GM18951 (cell line): ENCODE results near the gene KLHL22.
"Not testable (repeated sequence)": the region's sequence is repeated elsewhere in the genome, so short reads cannot be mapped to it uniquely, and the experiment has no call there.

ENCODE experiments used
- POLR2A ChIP-seq: IDR thresholded peaks from 4 replicates; pipeline ENCODE4 v1.6.1; 2011; ENCODE audit warnings: mild to moderate bottlenecking; ENCODE audit not compliant: insufficient read length, insufficient read depth; ENCODE audit errors: extremely low read depth
- in situ Hi-C: fragments of 300-500 bp; cut with MboI; formaldehyde crosslinking; loops from one replicate; pipeline ENCODE4 v1.12.0; 2022; ENCODE audit warnings: low sequenced_read_pairs, mixed read lengths, inconsistent platforms; ENCODE audit not compliant: unreplicated experiment

KLHL22 gene

DNA sequence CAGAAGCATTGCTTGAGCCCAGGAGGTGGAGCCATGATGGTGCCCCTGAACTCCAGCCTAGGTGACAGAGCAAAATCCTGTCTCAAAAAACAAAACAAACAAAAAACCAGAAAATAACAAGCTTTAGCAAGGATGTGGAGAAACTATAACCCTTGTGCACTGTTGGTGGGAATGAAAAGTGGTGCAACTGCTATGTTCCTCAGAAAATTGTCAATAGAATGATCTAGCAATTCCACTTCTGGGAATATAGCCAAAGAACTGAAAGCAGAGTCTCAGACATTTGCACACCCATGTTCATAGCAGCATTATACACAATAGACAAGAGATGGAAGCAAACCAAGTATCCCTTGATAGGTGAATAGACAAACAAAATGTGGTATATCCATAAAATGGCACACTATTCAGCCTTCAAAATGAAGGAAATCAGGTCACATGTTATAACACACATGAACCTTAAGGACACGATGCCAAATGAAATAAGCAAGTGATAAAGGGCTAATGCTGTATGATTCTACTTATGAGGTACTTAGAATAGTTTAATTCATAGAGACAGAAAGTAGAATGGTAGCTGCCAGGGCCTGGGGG is 15.9 kb downstream of the KLHL22 start:
- no peak for TF ChIP-seq POLR2A
- in situ Hi-C loops: no loop called here

DNA sequence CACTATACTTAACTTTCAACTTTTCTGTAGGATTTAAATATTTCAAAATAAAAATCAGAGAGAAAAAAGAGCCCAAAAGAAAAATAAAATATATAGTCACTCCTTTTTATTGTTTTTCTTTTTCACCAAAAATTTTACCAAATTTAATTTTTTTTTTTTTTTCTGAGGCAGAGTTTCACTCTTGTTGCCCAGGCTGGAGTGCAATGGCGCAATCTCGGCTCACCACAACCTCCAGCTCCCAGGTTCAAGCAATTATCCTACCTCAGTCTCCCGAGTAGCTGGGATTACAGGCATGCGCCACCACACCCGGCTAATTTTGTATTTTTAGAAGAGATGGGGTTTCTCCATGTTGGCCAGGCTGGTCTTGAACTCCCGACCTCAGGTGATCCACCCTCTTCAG is 17.5 kb downstream of the KLHL22 start:
- in situ Hi-C loops: not testable (repeated sequence)

GRCh38 chr22:20475569-20475968 is 20.0 kb downstream of the KLHL22 start:
- in situ Hi-C loops: not testable (repeated sequence)

DNA sequence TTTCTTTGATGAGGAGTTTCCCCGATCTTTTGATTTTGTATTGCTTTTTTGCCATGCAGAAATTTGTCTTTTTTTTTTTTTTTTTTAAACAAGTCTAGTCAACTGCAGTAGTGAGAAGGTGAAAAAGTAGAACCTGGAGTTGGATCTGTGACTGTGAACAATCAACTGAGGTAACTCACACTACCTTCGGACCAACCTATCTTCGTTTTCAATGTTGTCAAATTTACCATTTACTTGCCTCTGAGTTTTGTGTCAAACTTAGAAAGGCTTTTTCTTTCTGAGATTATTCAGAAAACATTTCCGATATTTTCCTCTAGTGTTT is 20.5 kb downstream of the KLHL22 start:
- no peak for TF ChIP-seq POLR2A
- in situ Hi-C loops: no loop called here

GRCh38 chr22:20472629-20473442 is 22.8 kb downstream of the KLHL22 start:
- in situ Hi-C loops: no loop called here
- no peak for TF ChIP-seq POLR2A

GRCh38 chr22:20471126-20471833 is 24.3 kb downstream of the KLHL22 start:
- no peak for TF ChIP-seq POLR2A
- in situ Hi-C loops: no loop called here

DNA sequence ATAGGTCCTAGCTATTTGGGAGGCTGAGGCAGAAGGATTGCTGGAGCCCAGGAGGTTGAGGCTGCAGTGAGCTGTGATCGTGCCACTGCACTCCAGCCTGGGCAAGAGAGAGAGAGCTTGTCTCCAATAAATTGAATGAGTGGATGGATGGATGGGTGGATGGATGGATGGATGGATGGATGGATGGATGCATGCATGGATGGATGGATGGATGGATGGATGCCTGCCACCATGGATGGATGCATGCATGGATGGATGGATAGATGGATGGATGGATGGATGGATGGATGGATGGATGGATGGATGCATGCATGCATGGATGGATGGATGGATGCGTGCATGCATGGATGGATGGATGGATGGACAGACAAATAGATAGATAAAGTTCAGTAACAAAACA is 25.1 kb downstream of the KLHL22 start:
- in situ Hi-C loops: not testable (repeated sequence)

DNA sequence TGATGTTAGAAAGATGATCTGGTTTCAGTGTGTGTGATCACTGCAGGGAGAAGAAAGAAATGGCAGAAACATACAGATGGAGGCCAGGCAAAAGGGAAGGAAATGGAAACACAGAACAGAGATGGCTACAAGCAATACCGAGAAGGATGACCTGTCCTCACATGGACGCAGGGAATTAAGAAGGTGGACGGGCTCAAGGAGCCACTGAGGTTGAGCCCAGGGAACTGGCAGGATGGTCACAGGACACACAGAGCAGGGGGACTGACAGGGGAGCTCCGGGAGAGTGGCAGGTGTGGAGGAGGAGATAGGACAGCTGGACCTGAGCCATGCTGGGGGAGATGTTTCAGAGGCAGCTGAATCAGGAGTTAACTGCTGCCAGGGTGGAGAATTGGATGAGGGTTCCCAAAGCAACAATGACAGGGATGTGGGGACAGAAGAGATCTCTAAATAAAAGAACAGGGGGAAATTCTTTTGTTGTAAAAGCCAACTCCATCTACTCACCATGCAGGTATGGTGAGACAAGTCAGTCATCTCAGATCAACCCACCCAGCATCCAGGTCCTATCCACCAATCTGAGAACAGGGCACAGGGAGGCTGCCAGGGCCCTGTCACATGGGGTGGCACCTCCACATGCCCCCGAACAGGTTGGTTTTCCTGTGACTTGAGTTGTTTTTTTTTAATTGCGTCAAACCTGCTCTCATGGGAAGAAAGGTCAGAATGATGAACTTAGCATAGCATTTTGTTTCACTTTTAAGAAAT is 26.3 kb downstream of the KLHL22 start:
- TF ChIP-seq POLR2A: no peak
- in situ Hi-C loops: no loop called here

DNA sequence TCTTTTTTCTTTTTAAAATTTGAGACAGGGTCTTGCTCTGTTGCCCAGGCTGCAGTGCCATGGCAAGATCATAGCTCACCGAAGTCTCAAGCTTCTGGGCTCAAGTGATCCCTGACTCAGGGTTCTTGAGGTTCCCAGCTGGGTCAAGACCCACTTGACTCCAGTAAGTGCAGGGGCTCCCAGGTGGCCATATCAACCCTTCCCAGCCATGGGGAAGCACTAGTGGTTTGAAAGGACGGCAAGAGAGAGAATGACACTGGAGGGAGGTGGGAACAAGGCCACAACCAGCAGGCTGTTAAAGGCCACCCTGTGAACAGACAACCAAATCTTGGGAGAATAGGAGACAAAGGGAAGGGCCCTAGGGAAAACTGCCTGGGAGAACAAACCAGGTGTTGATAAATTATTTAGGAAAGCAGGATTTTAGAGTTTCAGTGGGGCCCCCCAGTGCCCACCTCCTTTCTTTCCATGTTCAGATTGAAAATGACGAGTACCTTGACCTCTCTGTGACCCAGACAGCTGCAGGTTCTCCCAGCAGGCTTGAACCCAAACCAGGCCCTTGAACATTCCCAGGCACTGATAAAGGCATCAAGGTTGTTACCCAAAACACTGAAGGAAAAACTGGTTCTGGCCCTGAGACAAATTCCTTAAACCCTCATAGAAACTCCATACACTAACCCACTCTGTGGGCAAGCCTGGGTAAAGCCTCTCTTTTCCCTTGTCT is 28.8 kb downstream of the KLHL22 start:
- in situ Hi-C loops: no loop called here
- no peak for TF ChIP-seq POLR2A

DNA sequence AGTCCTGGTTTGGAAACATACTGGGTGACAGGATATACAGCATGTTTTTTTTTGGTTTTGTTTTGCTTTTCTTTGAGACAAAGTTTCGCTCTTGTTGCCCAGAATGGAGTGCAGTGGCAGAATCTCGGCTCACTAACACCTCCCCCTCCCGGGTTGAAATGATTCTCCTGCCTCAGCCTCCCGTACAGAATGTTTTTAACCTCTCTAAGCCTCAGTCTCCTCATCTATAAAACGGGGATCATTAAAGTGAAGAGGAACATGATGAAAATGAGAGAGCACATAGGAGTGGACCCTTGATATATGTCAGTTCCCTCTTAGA is 29.9 kb downstream of the KLHL22 start:
- in situ Hi-C loops: no loop called here

DNA sequence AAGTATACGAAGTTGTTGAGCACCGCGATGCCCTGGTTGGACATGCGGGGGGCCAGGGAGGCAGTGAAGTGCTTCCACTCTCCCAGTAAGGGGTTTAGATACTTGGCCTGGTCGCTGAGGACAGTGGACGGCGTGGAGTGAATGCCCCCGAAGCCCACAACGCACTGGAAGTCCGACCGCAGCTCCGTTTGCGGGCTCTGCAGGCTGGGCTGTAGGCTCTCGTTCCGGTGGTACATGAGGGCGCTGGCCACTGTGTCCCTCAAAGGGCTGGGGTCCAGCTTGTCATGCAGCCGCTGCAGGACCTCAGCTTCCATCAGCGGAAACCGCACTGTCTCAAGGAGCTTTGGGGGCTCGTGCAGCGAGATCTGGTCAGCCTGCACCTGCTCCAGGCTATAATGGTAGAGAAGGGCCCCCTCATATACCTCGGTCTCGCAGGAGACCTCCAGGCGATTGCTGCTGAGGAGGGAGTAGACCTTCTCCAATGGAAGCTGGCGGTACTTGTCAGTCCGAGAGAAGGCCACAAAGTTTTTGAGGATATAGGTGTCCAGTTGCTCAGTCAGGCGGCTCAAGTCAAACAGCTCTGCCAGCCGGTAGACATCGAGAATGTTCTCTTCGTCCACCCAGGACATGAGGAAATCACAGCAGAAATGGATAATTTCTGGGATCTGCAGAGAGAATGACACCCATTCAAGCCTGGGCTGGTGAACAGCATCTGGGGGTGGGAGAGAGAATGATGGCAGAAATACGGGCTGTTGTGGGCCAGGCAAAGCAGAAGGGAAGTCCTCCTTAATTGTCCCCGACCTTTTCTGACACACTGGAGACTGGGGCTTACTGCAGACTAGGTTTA is 30.5 kb downstream of the KLHL22 start:
- TF ChIP-seq POLR2A: no peak
- in situ Hi-C loops: no loop called here

More for the DNA sequence above, 29.9 kb downstream of the KLHL22 start:
- TF ChIP-seq POLR2A: no peak

GRCh38 chr22:20464096-20464614 is 31.4 kb downstream of the KLHL22 start:
- in situ Hi-C loops: no loop called here

More at GRCh38 chr22:20464096-20464614, 31.4 kb downstream of the KLHL22 start:
- no peak for TF ChIP-seq POLR2A
